HepG2 (cell line): Measurements from ENCODE around the gene CYB5A. TPM values are rescaled to one million over a fixed set of nuclear protein-coding genes. Genes with fewer than 3 reads are reported as not detected.

Experiments
- ATF1 ChIP-seq: IDR thresholded peaks from 2 replicates; pipeline ENCODE4 v1.6.1; 2016; ENCODE audit warnings: mild to moderate bottlenecking, control low read depth
- FOXP1 ChIP-seq, 2 experiments: fragments of 450-650 bp in 1 of 2; IDR thresholded peaks; 2 replicates each; pipeline ENCODE4 v1.6.1; 2017 to 2018; ENCODE audit warnings: antibody characterized with exemption in 1 of 2
- GATAD2A ChIP-seq: IDR thresholded peaks from 2 replicates; pipeline ENCODE4 v1.6.1; 2016
- KLF13 ChIP-seq: sonication (generic); formaldehyde crosslinking; IDR thresholded peaks from 2 replicates; pipeline ENCODE4 v1.4.0; 2020; ENCODE audit warnings: mild to moderate bottlenecking, missing genetic modification reagents
- MEIS2 ChIP-seq: sonication (generic); formaldehyde crosslinking; IDR thresholded peaks from 2 replicates; pipeline ENCODE4 v1.9.0; 2021; ENCODE audit warnings: mild to moderate bottlenecking, missing genetic modification reagents
- MXD3 ChIP-seq: IDR thresholded peaks from 2 replicates; pipeline ENCODE4 v1.6.1; 2016; ENCODE audit warnings: mild to moderate bottlenecking, missing biosample characterization, missing genetic modification reagents
- NR2F1 ChIP-seq, 2 experiments: fragments of 450-650 bp in 1 of 2; formaldehyde crosslinking in 1 of 2; IDR thresholded peaks; 2 replicates each; pipeline versions ENCODE4 v1.5.0 to v1.6.1; 2016 to 2020; ENCODE audit warnings: mild to moderate bottlenecking in 1 of 2, missing compliant biosample characterization in 1 of 2, missing genetic modification reagents in 1 of 2, moderate library complexity in 1 of 2
- SNAPC4 ChIP-seq: sonication (generic); formaldehyde crosslinking; IDR thresholded peaks from 2 replicates; pipeline ENCODE4 v1.4.0; 2020; ENCODE audit warnings: mild to moderate bottlenecking, missing genetic modification reagents
- SP140L ChIP-seq: sonication (generic); formaldehyde crosslinking; IDR thresholded peaks from 2 replicates; pipeline ENCODE4 v1.4.0; 2020; ENCODE audit warnings: missing genetic modification reagents, borderline replicate concordance
- YY1 ChIP-seq: IDR thresholded peaks from 2 replicates; pipeline ENCODE4 v1.6.1; 2011; ENCODE audit warnings: low read length, low read depth, moderate library complexity, mild to moderate bottlenecking; ENCODE audit not compliant: insufficient read depth, insufficient replicate concordance
- ZHX2 ChIP-seq, 2 experiments: sonication (generic) in 1 of 2; formaldehyde crosslinking in 1 of 2; IDR thresholded peaks; 2 replicates each; pipeline versions ENCODE4 v1.6.1 to v1.9.0; 2014 to 2022; ENCODE audit warnings: antibody characterized with exemption in 1 of 2, borderline replicate concordance in 1 of 2, inconsistent platforms in 1 of 2, low read depth in 1 of 2, missing genetic modification reagents in 1 of 2
- ZMYM3 ChIP-seq: sonication (generic); formaldehyde crosslinking; IDR thresholded peaks from 2 replicates; pipeline ENCODE4 v1.5.1; 2020; ENCODE audit warnings: mild to moderate bottlenecking, missing genetic modification reagents
- ZNF775 ChIP-seq: sonication (generic); formaldehyde crosslinking; IDR thresholded peaks from 2 replicates; pipeline ENCODE4 v1.4.0; 2020; ENCODE audit warnings: missing genetic modification reagents, mild to moderate bottlenecking, moderate library complexity, borderline replicate concordance
- polyA plus RNA-seq, 8 experiments: library from polyadenylated mRNA; depleted of rRNA in 3 of 8; stranded (reverse) in 7 of 8; unstranded in 1 of 8; fragments of >200 nt; fragmentation: Illumina TruSeq in 4 of 8; extraction: Trizol in 4 of 8; gene quantifications; 2 replicates each; pipeline versions ENCODE4 v1.2.1 to v1.2.3, GENCODE V29; 2011 to 2016; ENCODE audit warnings: low read depth in 4 of 8, missing spikeins in 1 of 8, mixed read lengths in 1 of 8; ENCODE audit not compliant: insufficient read depth in 1 of 8
- total RNA-seq, 5 experiments: library from RNA; depleted of rRNA; stranded (reverse); fragments of >200 nt; fragmentation: Illumina TruSeq; extraction: Trizol; gene quantifications; 2 replicates each; pipeline ENCODE4 v1.2.3, GENCODE V29; 2016; ENCODE audit warnings: low read depth in 1 of 5
- TF ChIP-seq, protein P1 (sequence below): sonication (generic); IDR thresholded peaks from 2 replicates; pipeline ENCODE4 v1.6.1; 2016; ENCODE audit warnings: low read depth, borderline replicate concordance
- TF ChIP-seq, protein P2 (sequence below): IDR thresholded peaks from 2 replicates; pipeline ENCODE4 v1.6.1; 2016; ENCODE audit warnings: missing compliant biosample characterization, missing genetic modification reagents, borderline replicate concordance

The CYB5A gene
- total and polyA plus RNA-seq, 2 of the 13 experiments (the other 11 are each of a cell fraction or from before 2014, with no cell fraction given): 215 to 356 TPM

GRCh38 chr18:74217476-74218143 is 74.2 kb downstream of the CYB5A start (continued):
- no peak for TF ChIP-seq SNAPC4
- TF ChIP-seq, protein P1, sequence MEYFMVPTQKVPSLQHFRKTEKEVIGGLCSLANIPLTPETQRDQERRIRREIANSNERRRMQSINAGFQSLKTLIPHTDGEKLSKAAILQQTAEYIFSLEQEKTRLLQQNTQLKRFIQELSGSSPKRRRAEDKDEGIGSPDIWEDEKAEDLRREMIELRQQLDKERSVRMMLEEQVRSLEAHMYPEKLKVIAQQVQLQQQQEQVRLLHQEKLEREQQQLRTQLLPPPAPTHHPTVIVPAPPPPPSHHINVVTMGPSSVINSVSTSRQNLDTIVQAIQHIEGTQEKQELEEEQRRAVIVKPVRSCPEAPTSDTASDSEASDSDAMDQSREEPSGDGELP: no peak
- TF ChIP-seq MXD3 (CRISPR knock-in tag): no peak
- no peak for TF ChIP-seq YY1
- peak; percentile 74; the same call in 1 of the 2 replicates for TF ChIP-seq ZMYM3
- no peak for TF ChIP-seq ATF1
- TF ChIP-seq, protein P2, sequence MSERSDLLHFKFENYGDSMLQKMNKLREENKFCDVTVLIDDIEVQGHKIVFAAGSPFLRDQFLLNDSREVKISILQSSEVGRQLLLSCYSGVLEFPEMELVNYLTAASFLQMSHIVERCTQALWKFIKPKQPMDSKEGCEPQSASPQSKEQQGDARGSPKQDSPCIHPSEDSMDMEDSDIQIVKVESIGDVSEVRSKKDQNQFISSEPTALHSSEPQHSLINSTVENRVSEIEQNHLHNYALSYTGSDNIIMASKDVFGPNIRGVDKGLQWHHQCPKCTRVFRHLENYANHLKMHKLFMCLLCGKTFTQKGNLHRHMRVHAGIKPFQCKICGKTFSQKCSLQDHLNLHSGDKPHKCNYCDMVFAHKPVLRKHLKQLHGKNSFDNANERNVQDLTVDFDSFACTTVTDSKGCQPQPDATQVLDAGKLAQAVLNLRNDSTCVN: no peak
- no peak for TF ChIP-seq ZHX2 (IDR thresholded peaks at IDR 0.05; ENCODE audit: low read depth)
- TF ChIP-seq ZHX2 (CRISPR knock-in tag; IDR thresholded peaks at IDR 0.05; ENCODE audit: borderline replicate concordance): no peak
- no peak for TF ChIP-seq MEIS2
- TF ChIP-seq NR2F1 (CRISPR knock-in tag; IDR thresholded peaks at IDR 0.05): no peak
- no peak for TF ChIP-seq FOXP1 (IDR thresholded peaks at IDR 0.05)
- TF ChIP-seq FOXP1 (CRISPR knock-in tag; IDR thresholded peaks at IDR 0.05): no peak
- no peak for TF ChIP-seq GATAD2A (CRISPR knock-in tag)
- no peak for TF ChIP-seq ZNF775 (CRISPR knock-in tag)
- no peak for TF ChIP-seq SP140L
- no peak for TF ChIP-seq KLF13 (CRISPR knock-in tag)
